Activated T-helper 2 cell treated with anti-CD3 and anti-CD28 coated beads, Interferon-gamma antibody, Interleukin-2, Interleukin-4, amounts not matched to agents 10 μg/mL and 5 μg/mL and 100 μg/mL, durations not matched to agents 14 hours and 24 hours and 36 hours (primary cell): ENCODE results near the gene SLC39A6. TPM values are rescaled to one million over a fixed set of nuclear protein-coding genes. Genes with fewer than 3 reads are reported as not detected.
"Not testable (repeated sequence)": the region's sequence is repeated elsewhere in the genome, so short reads cannot be mapped to it uniquely, and the experiment has no call there.

Experiments
- DNase-seq: peaks from one replicate; pipeline ENCODE4 v3.0.0; 2021; ENCODE audit warnings: low spot score
- H3K27ac Mint-ChIP-seq: one replicate; pipeline ENCODE4 v1.8.0; 2021; ENCODE audit warnings: mixed read lengths
- H3K27me3 Mint-ChIP-seq: one replicate; pipeline ENCODE4 v1.8.0; 2021; ENCODE audit warnings: low read depth, mixed read lengths
- H3K36me3 Mint-ChIP-seq: one replicate; pipeline ENCODE4 v1.8.0; 2021; ENCODE audit warnings: low read depth, mixed read lengths
- H3K4me1 Mint-ChIP-seq: one replicate; pipeline ENCODE4 v1.8.0; 2021; ENCODE audit warnings: low read depth, mixed read lengths
- H3K4me3 Mint-ChIP-seq: one replicate; pipeline ENCODE4 v1.8.0; 2021; ENCODE audit warnings: low read depth, mild to moderate bottlenecking, moderate library complexity, mixed read lengths
- H3K9me3 Mint-ChIP-seq: one replicate; pipeline ENCODE4 v1.8.0; 2021; ENCODE audit warnings: mixed read lengths
- intact Hi-C: fragments of 100-400 bp; cut with micrococcal nuclease; formaldehyde crosslinking; loops from one replicate; pipeline ENCODE4 v1.15.1; 2023
- total RNA-seq: library from RNA; stranded (reverse); gene quantifications from 2 replicates; pipeline ENCODE4 v1.2.3, GENCODE V29; 2022

Gene SLC39A6
- total RNA-seq = 41.7 and 42.7 TPM in 2 replicates

- H3K36me3 Mint-ChIP-seq = peaks cover 52% of the 10 kb centered on the region
- peak; percentile 92 for DNase-seq
- H3K27me3 Mint-ChIP-seq = no peaks in the 10 kb centered on the region
- no peaks in the 10 kb centered on the region for H3K9me3 Mint-ChIP-seq
- H3K4me1 Mint-ChIP-seq = peaks cover 47% of the 10 kb centered on the region
- intact Hi-C loops = loop anchor here (1.0 to 5.0 kb wide), 6 partner anchors 62 to 1087 kb away; partner anchors contain the start of genes KIAA1328, MAPRE2, RMP24 and RPRD1A
- peak within 1 kb of the TSS; percentile 93 for H3K27ac Mint-ChIP-seq
- H3K4me3 Mint-ChIP-seq = peak within 1 kb of the TSS; percentile 95
Observed at GRCh38 chr18:36129300-36130038, at the start of gene SLC39A6, which contains the start of gene ELP2. Gene SLC39A6, minus strand, starts transcription at chr18:36129340. Its CDS starts 2,333 bp downstream, at chr18:36127007. Gene ELP2, plus strand, starts transcription at chr18:36129899. Its CDS starts 35 bp downstream, at chr18:36129934.

- no peaks in the 10 kb centered on the region for H3K27me3 Mint-ChIP-seq
- intact Hi-C loops = no loop called here
- H3K4me1 Mint-ChIP-seq = peaks cover 4% of the 10 kb centered on the region
- no peak overlapping the region for H3K4me3 Mint-ChIP-seq
- no peak overlapping the region for H3K27ac Mint-ChIP-seq
- H3K36me3 Mint-ChIP-seq = peaks cover 35% of the 10 kb centered on the region
- no peaks in the 10 kb centered on the region for H3K9me3 Mint-ChIP-seq
- DNase-seq = no peak
Observed at GRCh38 chr18:36177913-36178312, 48.8 kb upstream of the SLC39A6 start.

- Mint-ChIP-seq H3K4me3 (no peak overlapping the region), H3K9me3 (no peaks in the 10 kb centered on the region), H3K36me3 (peaks cover 43% of the 10 kb centered on the region), H3K4me1 (peaks cover 4% of the 10 kb centered on the region), H3K27ac (no peak overlapping the region), H3K27me3 (no peaks in the 10 kb centered on the region)
- DNase-seq = no peak
- intact Hi-C loops = no loop called here
Observed at GRCh38 chr18:36176711-36177110, 47.6 kb upstream of the SLC39A6 start.

- Mint-ChIP-seq H3K36me3 (peaks cover 48% of the 10 kb centered on the region), H3K4me3 (no peak overlapping the region)
Observed at GRCh38 chr18:36176177-36176584, 47.0 kb upstream of the SLC39A6 start.

GRCh38 chr18:36175481-36175880 lies 46.3 kb upstream of the SLC39A6 start:
- H3K9me3 Mint-ChIP-seq = no peaks in the 10 kb centered on the region
- no peak overlapping the region for H3K27ac Mint-ChIP-seq
- no peak overlapping the region for H3K4me3 Mint-ChIP-seq
- H3K36me3 Mint-ChIP-seq = peaks cover 53% of the 10 kb centered on the region
- no peak for DNase-seq
- H3K4me1 Mint-ChIP-seq = peaks cover 4% of the 10 kb centered on the region
- intact Hi-C loops = no loop called here
- H3K27me3 Mint-ChIP-seq = no peaks in the 10 kb centered on the region

More at GRCh38 chr18:36176177-36176584, 47.0 kb upstream of the SLC39A6 start:
- H3K27me3 Mint-ChIP-seq = no peaks in the 10 kb centered on the region
- intact Hi-C loops = no loop called here
- no peaks in the 10 kb centered on the region for H3K9me3 Mint-ChIP-seq
- peaks cover 4% of the 10 kb centered on the region for H3K4me1 Mint-ChIP-seq
- no peak for DNase-seq
- H3K27ac Mint-ChIP-seq = no peak overlapping the region

- no peak overlapping the region for H3K27ac Mint-ChIP-seq
- intact Hi-C loops = no loop called here
- no peak overlapping the region for H3K4me3 Mint-ChIP-seq
- H3K4me1 Mint-ChIP-seq = no peaks in the 10 kb centered on the region
- H3K27me3 Mint-ChIP-seq = no peaks in the 10 kb centered on the region
- H3K36me3 Mint-ChIP-seq = peaks cover 63% of the 10 kb centered on the region
- no peaks in the 10 kb centered on the region for H3K9me3 Mint-ChIP-seq
- no peak for DNase-seq
Observed at GRCh38 chr18:36169938-36170337, 40.8 kb upstream of the SLC39A6 start.

- not testable (repeated sequence) for H3K4me1 Mint-ChIP-seq
Observed at GRCh38 chr18:36168296-36168695, 39.2 kb upstream of the SLC39A6 start.

GRCh38 chr18:36167692-36168218 lies 38.6 kb upstream of the SLC39A6 start:
- Mint-ChIP-seq H3K27me3 (no peaks in the 10 kb centered on the region), H3K4me1 (no peaks in the 10 kb centered on the region), H3K27ac (no peak overlapping the region), H3K4me3 (no peak overlapping the region), H3K9me3 (no peaks in the 10 kb centered on the region), H3K36me3 (peaks cover 73% of the 10 kb centered on the region)
- intact Hi-C loops = no loop called here
- DNase-seq = no peak

More at GRCh38 chr18:36168296-36168695, 39.2 kb upstream of the SLC39A6 start:
- intact Hi-C loops, H3K9me3 Mint-ChIP-seq, H3K27me3 Mint-ChIP-seq, DNase-seq, H3K27ac Mint-ChIP-seq, H3K4me3 Mint-ChIP-seq: not testable (repeated sequence)
- H3K36me3 Mint-ChIP-seq = peaks cover 68% of the 10 kb centered on the region

GRCh38 chr18:36162981-36163380 lies 33.8 kb upstream of the SLC39A6 start:
- intact Hi-C loops = no loop called here
- no peak overlapping the region for H3K27ac Mint-ChIP-seq
- H3K4me3 Mint-ChIP-seq = no peak overlapping the region
- no peaks in the 10 kb centered on the region for H3K27me3 Mint-ChIP-seq
- peaks cover 5% of the 10 kb centered on the region for H3K4me1 Mint-ChIP-seq
- H3K36me3 Mint-ChIP-seq = peaks cover 83% of the 10 kb centered on the region
- H3K9me3 Mint-ChIP-seq = no peaks in the 10 kb centered on the region
- no peak for DNase-seq

- no peak overlapping the region for H3K4me3 Mint-ChIP-seq
- no peak overlapping the region for H3K27ac Mint-ChIP-seq
- H3K4me1 Mint-ChIP-seq = peaks cover 8% of the 10 kb centered on the region
- H3K36me3 Mint-ChIP-seq = peaks cover 90% of the 10 kb centered on the region
- no peaks in the 10 kb centered on the region for H3K27me3 Mint-ChIP-seq
- no peaks in the 10 kb centered on the region for H3K9me3 Mint-ChIP-seq
- DNase-seq = no peak
- intact Hi-C loops = no loop called here
Observed at GRCh38 chr18:36160959-36161371, 31.8 kb upstream of the SLC39A6 start.

GRCh38 chr18:36158266-36158867 lies 29.2 kb upstream of the SLC39A6 start:
- Mint-ChIP-seq H3K4me3 (no peak overlapping the region), H3K36me3 (peaks cover 83% of the 10 kb centered on the region), H3K27me3 (no peaks in the 10 kb centered on the region), H3K27ac (no peak overlapping the region), H3K9me3 (no peaks in the 10 kb centered on the region), H3K4me1 (peaks cover 8% of the 10 kb centered on the region)
- no peak for DNase-seq
- intact Hi-C loops = no loop called here

- Mint-ChIP-seq H3K9me3 (no peaks in the 10 kb centered on the region), H3K27me3 (no peaks in the 10 kb centered on the region), H3K27ac (peak overlapping the region; percentile 5), H3K4me3 (no peak overlapping the region), H3K36me3 (peaks cover 83% of the 10 kb centered on the region), H3K4me1 (peaks cover 13% of the 10 kb centered on the region)
- intact Hi-C loops = no loop called here
- DNase-seq = no peak
Observed at GRCh38 chr18:36157441-36157840, 28.3 kb upstream of the SLC39A6 start.
